Ovary (tissue), 3 donors: ENCODE data around the gene CAPZA2.

Experiments
- EP300 ChIP-seq: sonication (generic); formaldehyde crosslinking; IDR thresholded peaks from one replicate; pipeline ENCODE4 v1.6.1; 2017; ENCODE audit warnings: antibody characterized with exemption
- POLR2A ChIP-seq: fragments of 450-650 bp; IDR thresholded peaks from one replicate; pipeline ENCODE4 v1.6.1; 2017; ENCODE audit warnings: antibody characterized with exemption, mild to moderate bottlenecking, moderate library complexity
- TF ChIP-seq, protein P1 (sequence below), 3 donors: fragments of 450-650 bp in 2 of 3; fragments of 200-600 bp in 1 of 3; IDR thresholded peaks; one replicate each; pipeline versions ENCODE4 v1.5.1 to v1.8.0; 2016 to 2022; ENCODE audit warnings: antibody characterized with exemption in 3 of 3, mild to moderate bottlenecking in 1 of 3
- donor health status: DM: no; HTN: no; CAD: no.

DNA sequence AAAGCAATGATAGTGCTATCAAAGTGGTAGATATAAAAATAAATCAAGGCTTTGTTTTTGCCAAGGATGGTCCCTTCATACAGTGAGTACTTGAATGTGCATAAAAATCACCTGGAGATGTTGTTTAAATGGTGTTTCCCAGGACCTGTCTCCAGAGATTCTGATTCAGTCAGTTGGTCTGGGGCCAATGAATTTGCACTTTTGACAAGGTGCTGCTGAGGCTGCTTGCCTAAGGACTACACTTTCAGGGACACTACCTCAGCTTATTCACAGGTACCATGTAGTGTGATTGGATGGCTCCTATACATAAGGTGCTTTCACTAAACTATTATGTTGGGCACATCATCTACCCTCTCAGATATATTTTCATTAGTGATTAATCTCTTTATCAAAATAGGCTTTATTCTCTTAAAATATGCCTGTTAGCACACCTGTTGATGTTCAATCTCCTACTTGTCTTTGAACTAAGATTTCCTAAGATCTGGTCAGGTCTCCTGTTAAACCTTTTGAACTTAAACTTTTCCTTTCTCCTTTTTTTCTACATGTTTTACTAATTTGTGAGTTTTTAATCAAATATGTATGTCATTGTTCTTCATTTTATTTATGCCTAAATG is 24.3 kb downstream of the CAPZA2 start:
- TF ChIP-seq, protein P1, sequence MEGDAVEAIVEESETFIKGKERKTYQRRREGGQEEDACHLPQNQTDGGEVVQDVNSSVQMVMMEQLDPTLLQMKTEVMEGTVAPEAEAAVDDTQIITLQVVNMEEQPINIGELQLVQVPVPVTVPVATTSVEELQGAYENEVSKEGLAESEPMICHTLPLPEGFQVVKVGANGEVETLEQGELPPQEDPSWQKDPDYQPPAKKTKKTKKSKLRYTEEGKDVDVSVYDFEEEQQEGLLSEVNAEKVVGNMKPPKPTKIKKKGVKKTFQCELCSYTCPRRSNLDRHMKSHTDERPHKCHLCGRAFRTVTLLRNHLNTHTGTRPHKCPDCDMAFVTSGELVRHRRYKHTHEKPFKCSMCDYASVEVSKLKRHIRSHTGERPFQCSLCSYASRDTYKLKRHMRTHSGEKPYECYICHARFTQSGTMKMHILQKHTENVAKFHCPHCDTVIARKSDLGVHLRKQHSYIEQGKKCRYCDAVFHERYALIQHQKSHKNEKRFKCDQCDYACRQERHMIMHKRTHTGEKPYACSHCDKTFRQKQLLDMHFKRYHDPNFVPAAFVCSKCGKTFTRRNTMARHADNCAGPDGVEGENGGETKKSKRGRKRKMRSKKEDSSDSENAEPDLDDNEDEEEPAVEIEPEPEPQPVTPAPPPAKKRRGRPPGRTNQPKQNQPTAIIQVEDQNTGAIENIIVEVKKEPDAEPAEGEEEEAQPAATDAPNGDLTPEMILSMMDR (IDR thresholded peaks at IDR 0.05): no peak
- TF ChIP-seq POLR2A (no peak), EP300 (no peak)
